H1 (cell line): ENCODE results near the gene ZFP3. TPM values are rescaled to one million over a fixed set of nuclear protein-coding genes. Genes with fewer than 3 reads are reported as not detected.

Source experiments
- CTCF ChIA-PET: fragments of 300-600 bp; sonication (Branson Sonifier 250); formaldehyde crosslinking; loops from one replicate; lab custom pipeline; 2021; ENCODE audit not compliant: partially characterized antibody; lab: Charles Lee
- POLR2A ChIA-PET: fragments of 300-600 bp; sonication (Branson Sonifier 250); formaldehyde crosslinking; loops from one replicate; lab custom pipeline; 2021; ENCODE audit warnings: inconsistent platforms; ENCODE audit not compliant: partially characterized antibody; lab: Charles Lee
- DNase-seq, 2 experiments: peaks; one replicate each; pipeline versions ENCODE4 v3.0.0 to v3.0.0-alpha.2; 2010 to 2022; ENCODE audit warnings: low spot score in 2 of 2, low read depth in 1 of 2, mixed read lengths in 1 of 2
- FAIRE-seq: peaks from 2 replicates; lab custom pipeline; 2011; peaks lifted over from hg19 to GRCh38; lab: Jason Lieb, UNC
- H2AFZ ChIP-seq: 2 replicates; pipeline ENCODE4 v1.8.1; 2012; ENCODE audit warnings: low read length, inconsistent platforms
- H2AK5ac ChIP-seq: 2 replicates; pipeline ENCODE4 v1.6.1; 2013; ENCODE audit warnings: low read depth, low read length
- H2BK120ac ChIP-seq: replicated peaks from 2 replicates; pipeline ENCODE3; 2013; ENCODE audit warnings: low read depth, low read length, inconsistent platforms
- H2BK12ac ChIP-seq: 2 replicates; pipeline ENCODE4 v1.6.1; 2013; ENCODE audit warnings: low read depth, low read length
- H2BK15ac ChIP-seq: 2 replicates; pipeline ENCODE4 v1.6.1; 2013; ENCODE audit warnings: low read length
- H2BK20ac ChIP-seq: 2 replicates; pipeline ENCODE4 v1.6.1; 2013; ENCODE audit warnings: low read length
- H2BK5ac ChIP-seq: 2 replicates; pipeline ENCODE4 v1.6.1; 2013; ENCODE audit warnings: low read depth, low read length
- H3K14ac ChIP-seq: 2 replicates; pipeline ENCODE4 v1.6.1; 2013; ENCODE audit warnings: inconsistent platforms; ENCODE audit not compliant: insufficient read length
- H3K18ac ChIP-seq: 2 replicates; pipeline ENCODE4 v1.6.1; 2013; ENCODE audit warnings: low read length; ENCODE audit errors: extremely low read depth
- H3K23ac ChIP-seq: 2 replicates; pipeline ENCODE4 v1.6.1; 2013; ENCODE audit warnings: inconsistent platforms; ENCODE audit not compliant: insufficient read length
- H3K23me2 ChIP-seq: 2 replicates; pipeline ENCODE4 v1.6.1; 2013; ENCODE audit warnings: low read depth, low read length
- H3K27ac ChIP-seq: 2 replicates; pipeline ENCODE4 v1.6.1; 2011; ENCODE audit warnings: low read depth, low read length, inconsistent platforms
- H3K27me3 ChIP-seq, 4 experiments: replicated peaks in 1 of 4; 1 replicate in 1 of 4; 2 replicates in 3 of 4; pipeline versions ENCODE4 v1.6.1 to v1.8.1; 2011 to 2013; ENCODE audit warnings: low read length in 3 of 4, mild to moderate bottlenecking in 3 of 4, inconsistent platforms in 2 of 4, mixed read lengths in 2 of 4, moderate library complexity in 1 of 4; ENCODE audit not compliant: control insufficient read depth in 3 of 4, insufficient read depth in 3 of 4; ENCODE audit errors: extremely low read depth in 1 of 4
- H3K36me3 ChIP-seq, 4 experiments: 2 replicates each; pipeline versions ENCODE4 v1.6.1 to v1.8.1; 2011 to 2013; ENCODE audit warnings: mild to moderate bottlenecking in 4 of 4, low read length in 3 of 4, moderate library complexity in 2 of 4, control low read depth in 1 of 4, inconsistent platforms in 1 of 4; ENCODE audit not compliant: insufficient read depth in 4 of 4, control insufficient read depth in 2 of 4
- H3K4ac ChIP-seq: replicated peaks from 2 replicates; pipeline ENCODE3; 2013; ENCODE audit warnings: low read length, low read depth, mixed read lengths, inconsistent platforms; ENCODE audit not compliant: insufficient read length
- H3K4me1 ChIP-seq, 4 experiments: replicated peaks in 1 of 4; 1 replicate in 1 of 4; 2 replicates in 3 of 4; pipeline versions ENCODE4 v1.6.1 to v1.8.1; 2011 to 2013; ENCODE audit warnings: low read length in 3 of 4, inconsistent platforms in 2 of 4, mixed read lengths in 1 of 4; ENCODE audit not compliant: insufficient read depth in 4 of 4, control insufficient read depth in 3 of 4
- H3K4me2 ChIP-seq, 2 experiments: 2 replicates each; pipeline versions ENCODE4 v1.6.1 to v1.8.1; 2011 to 2013; ENCODE audit warnings: low read depth in 2 of 2, low read length in 2 of 2, control low read depth in 1 of 2, inconsistent platforms in 1 of 2, mild to moderate bottlenecking in 1 of 2; ENCODE audit not compliant: insufficient read depth in 1 of 2
- H3K4me3 ChIP-seq, 4 experiments: fragments of 200-600, 300-600 bp in 1 of 4; sonication (generic), shearing (Covaris generic), sonication (Bioruptor Twin) in 1 of 4; 2 replicates each; pipeline versions ENCODE4 v1.5.1 to v1.8.1; 2011 to 2016; ENCODE audit warnings: low read length in 4 of 4, low read depth in 3 of 4, control low read depth in 2 of 4, inconsistent platforms in 2 of 4, mild to moderate bottlenecking in 2 of 4, mixed read lengths in 1 of 4, moderate library complexity in 1 of 4; ENCODE audit not compliant: insufficient read depth in 2 of 4; ENCODE audit errors: extremely low read depth in 1 of 4
- H3K56ac ChIP-seq: replicated peaks from 2 replicates; pipeline ENCODE3; 2013; ENCODE audit warnings: low read depth, mild to moderate bottlenecking, mixed read lengths, low read length, inconsistent platforms; ENCODE audit not compliant: insufficient read length
- H3K79me1 ChIP-seq: 2 replicates; pipeline ENCODE4 v1.6.1; 2013; ENCODE audit warnings: low read depth, low read length, control low read depth
- H3K79me2 ChIP-seq, 2 experiments: 2 replicates each; pipeline versions ENCODE4 v1.6.1 to v1.8.1; 2012 to 2013; ENCODE audit warnings: low read length in 2 of 2, mild to moderate bottlenecking in 2 of 2, inconsistent platforms in 1 of 2; ENCODE audit not compliant: insufficient read depth in 2 of 2, control insufficient read depth in 1 of 2
- H3K9ac ChIP-seq, 4 experiments: replicated peaks in 1 of 4; 1 replicate in 1 of 4; 2 replicates in 3 of 4; pipeline versions ENCODE4 v1.6.1 to v1.8.1; 2011 to 2013; ENCODE audit warnings: low read depth in 3 of 4, low read length in 3 of 4, control low read depth in 2 of 4, mild to moderate bottlenecking in 2 of 4, moderate library complexity in 2 of 4, inconsistent platforms in 1 of 4; ENCODE audit errors: extremely low read depth in 1 of 4
- H3K9me3 ChIP-seq, 2 experiments: 2 replicates each; pipeline versions ENCODE4 v1.6.1 to v1.8.1; 2012 to 2013; ENCODE audit warnings: mild to moderate bottlenecking in 2 of 2, moderate library complexity in 2 of 2, control low read depth in 1 of 2, inconsistent platforms in 1 of 2, low read depth in 1 of 2, low read length in 1 of 2, mixed read lengths in 1 of 2; ENCODE audit not compliant: insufficient read depth in 2 of 2
- H4K20me1 ChIP-seq, 2 experiments: replicated peaks in 1 of 2; 2 replicates each; pipeline versions ENCODE3 to v1.8.1; 2011 to 2013; ENCODE audit warnings: inconsistent platforms in 2 of 2, low read length in 2 of 2, mild to moderate bottlenecking in 1 of 2; ENCODE audit not compliant: insufficient read depth in 2 of 2, control insufficient read depth in 1 of 2
- H4K5ac ChIP-seq: 2 replicates; pipeline ENCODE4 v1.6.1; 2013; ENCODE audit warnings: low read length, low read depth, mixed read lengths, inconsistent platforms; ENCODE audit not compliant: insufficient read length
- H4K8ac ChIP-seq: 2 replicates; pipeline ENCODE4 v1.8.0; 2013; ENCODE audit warnings: mild to moderate bottlenecking, moderate library complexity, low read length, inconsistent platforms; ENCODE audit not compliant: insufficient read depth; ENCODE audit errors: extremely low read depth
- H4K91ac ChIP-seq: replicated peaks from 2 replicates; pipeline ENCODE3; 2013; ENCODE audit warnings: low read length, mixed read lengths, inconsistent platforms; ENCODE audit not compliant: insufficient read length
- ATF2 ChIP-seq: IDR thresholded peaks from 2 replicates; pipeline ENCODE4 v1.6.1; 2012; ENCODE audit warnings: low read length, inconsistent platforms
- BCL11A ChIP-seq, 2 experiments: IDR thresholded peaks; one replicate each; pipeline ENCODE4 v1.6.1; 2011; ENCODE audit warnings: low read depth in 2 of 2, low read length in 2 of 2, mild to moderate bottlenecking in 2 of 2
- GTF2F1 ChIP-seq: IDR thresholded peaks from 2 replicates; pipeline ENCODE4 v1.6.1; 2012; ENCODE audit warnings: low read depth, low read length, improper control_type of control experiment, borderline replicate concordance
- NANOG ChIP-seq: IDR thresholded peaks from 2 replicates; pipeline ENCODE4 v1.6.1; 2011; ENCODE audit warnings: low read length, low read depth, mild to moderate bottlenecking, inconsistent platforms; ENCODE audit not compliant: insufficient read depth, poor library complexity, severe bottlenecking
- WGBS, 2 experiments: shearing (Covaris generic) in 1 of 2; methylation state at CpG; one replicate each; pipeline versions ENCODE4 v1.1.6 to v1.1.7; 2013 to 2015; ENCODE audit warnings: low lambda C conversion rate in 2 of 2, mixed read lengths in 2 of 2, inconsistent platforms in 1 of 2, low coverage in 1 of 2, missing lambda C conversion rate in 1 of 2; ENCODE audit not compliant: insufficient replicate concordance in 2 of 2, insufficient coverage in 1 of 2, insufficient read length in 1 of 2; ENCODE audit errors: extremely low coverage in 1 of 2, missing lambda C conversion rate in 1 of 2; 5-methylcytosine and 5-hydroxymethylcytosine counted together
- polyA plus RNA-seq, 7 experiments: library from polyadenylated mRNA; depleted of rRNA in 3 of 7; stranded (reverse) in 5 of 7; unstranded in 2 of 7; fragments of >200 nt in 5 of 7; fragments of 200-250 nt in 2 of 7; gene quantifications; 1 replicate in 5 of 7; 2 replicates in 1 of 7; 4 replicates in 1 of 7; pipeline versions ENCODE4 v1.2.1 to v1.2.3, GENCODE V29; 2011 to 2013; ENCODE audit warnings: missing spikeins in 2 of 7, mixed read lengths in 2 of 7
- total RNA-seq: library from RNA; stranded (reverse); fragmentation: NEBNext Ultra II Directional; extraction: Animal tissue kit (Norgen Biotek cat#: 25700); gene quantifications from 2 replicates; pipeline ENCODE4 v1.2.1, GENCODE V29; 2021

The ZFP3 gene
- total and polyA plus RNA-seq, 2 of the 8 experiments (the other 6 are each of a cell fraction or from before 2014, with no cell fraction given) = 0.15 to 0.44 TPM

- H3K79me1 ChIP-seq = no peaks in the 10 kb centered on the region
- no peaks in the 10 kb centered on the region for H3K9me3 ChIP-seq
- no peak overlapping the region for H4K8ac ChIP-seq
- 94% methylated on average over 8 of the region's 9 CpGs; no CpG with 5 or more reads in 1 of the 2 experiments for WGBS, 2 experiments
- CTCF ChIA-PET = interaction anchor here (0.6 to 2.4 kb wide), 4 partner anchors 11 to 19 kb away, joined by 3 to 9 read pairs (median 6); no protein-coding TSS in a partner anchor
- POLR2A ChIA-PET = no interaction called here
- H2AFZ ChIP-seq = no peak overlapping the region
- H3K18ac ChIP-seq = no peak overlapping the region
- no peak overlapping the region for H2BK12ac ChIP-seq
- no peak overlapping the region for H2BK20ac ChIP-seq
- no peak overlapping the region for H3K14ac ChIP-seq
- TF ChIP-seq NANOG (no peak), GTF2F1 (no peak), BCL11A (IDR thresholded peaks at IDR 0.05; ENCODE audit: low read depth in 2 of 2, low read length in 2 of 2) (no peak), ATF2 (no peak)
- no peak overlapping the region for H3K4me2 ChIP-seq
- DNase-seq (no peak), FAIRE-seq (no peak)
- no peak overlapping the region for H3K9ac ChIP-seq
- no peaks in the 10 kb centered on the region for H3K36me3 ChIP-seq
- H2BK120ac ChIP-seq = no peak overlapping the region
- no peak overlapping the region for H2BK15ac ChIP-seq
- no peak overlapping the region for H2BK5ac ChIP-seq
- no peak overlapping the region for H3K27ac ChIP-seq
- H4K5ac ChIP-seq = no peak overlapping the region
- no peak overlapping the region for H3K56ac ChIP-seq
- H3K4ac ChIP-seq = no peak overlapping the region
- H4K20me1 ChIP-seq = no peaks in the 10 kb centered on the region
- no peaks in the 10 kb centered on the region for H3K23me2 ChIP-seq
- H3K4me3 ChIP-seq = no peak overlapping the region
- H3K79me2 ChIP-seq = no peaks in the 10 kb centered on the region
- no peak overlapping the region for H3K23ac ChIP-seq
- H2AK5ac ChIP-seq = no peak overlapping the region
- no peaks in the 10 kb centered on the region for H3K4me1 ChIP-seq
- no peak overlapping the region for H4K91ac ChIP-seq
- H3K27me3 ChIP-seq = no peaks in the 10 kb centered on the region
Observed at GRCh38 chr17:5050278-5050677, 28.0 kb upstream of the ZFP3 start.
